Fibroblast of lung (primary cell): ENCODE results near the gene TPM4. TPM values are rescaled to one million over a fixed set of nuclear protein-coding genes. Genes with fewer than 3 reads are reported as not detected.

Source experiments
- DNase-seq, 2 donors: peaks; one replicate each; pipeline versions ENCODE4 v3.0.0 to v3.0.0-alpha.2; 2010; ENCODE audit warnings: low read depth in 2 of 2
- H2AFZ ChIP-seq: 2 replicates; pipeline ENCODE4 v1.5.1; 2012; ENCODE audit warnings: low read length, control low read depth, inconsistent platforms
- H3K27ac ChIP-seq: 2 replicates; pipeline ENCODE4 v1.5.1; 2011; ENCODE audit warnings: low read length, control low read depth; ENCODE audit not compliant: insufficient read depth
- H3K27me3 ChIP-seq: 2 replicates; pipeline ENCODE4 v1.5.1; 2011; ENCODE audit warnings: mild to moderate bottlenecking, low read length; ENCODE audit not compliant: control insufficient read depth, insufficient read depth
- H3K36me3 ChIP-seq: 2 replicates; pipeline ENCODE4 v1.5.1; 2011; ENCODE audit warnings: low read length; ENCODE audit not compliant: control insufficient read depth, insufficient read depth
- H3K4me1 ChIP-seq: 2 replicates; pipeline ENCODE4 v1.5.1; 2011; ENCODE audit warnings: low read length; ENCODE audit not compliant: control insufficient read depth, insufficient read depth; ENCODE audit errors: extremely low read depth
- H3K4me2 ChIP-seq: 2 replicates; pipeline ENCODE4 v1.5.1; 2011; ENCODE audit warnings: low read length, control low read depth; ENCODE audit not compliant: insufficient read depth; ENCODE audit errors: extremely low read depth
- H3K4me3 ChIP-seq, 4 experiments: fragments of 200-600 bp in 1 of 4; sonication (generic) in 1 of 4; replicated peaks in 1 of 4; 2 replicates each; pipeline ENCODE4 v1.5.1; 2011 to 2016; ENCODE audit warnings: low read length in 4 of 4, low read depth in 3 of 4, mild to moderate bottlenecking in 3 of 4, control low read depth in 2 of 4, inconsistent platforms in 1 of 4, mixed read lengths in 1 of 4; ENCODE audit not compliant: insufficient read depth in 1 of 4; ENCODE audit errors: control extremely low read depth in 1 of 4
- H3K79me2 ChIP-seq: 2 replicates; pipeline ENCODE4 v1.5.1; 2012; ENCODE audit warnings: mild to moderate bottlenecking, low read length, inconsistent platforms; ENCODE audit not compliant: control insufficient read depth, insufficient read depth
- H3K9ac ChIP-seq: 2 replicates; pipeline ENCODE4 v1.5.1; 2011; ENCODE audit warnings: mild to moderate bottlenecking, low read length, control low read depth; ENCODE audit not compliant: insufficient read depth
- H3K9me3 ChIP-seq: 2 replicates; pipeline ENCODE4 v1.5.1; 2012; ENCODE audit warnings: low read depth, low read length; ENCODE audit not compliant: control insufficient read depth, insufficient read depth
- H4K20me1 ChIP-seq: 2 replicates; pipeline ENCODE4 v1.5.1; 2011; ENCODE audit warnings: low read length; ENCODE audit not compliant: control insufficient read depth, insufficient read depth; ENCODE audit errors: extremely low read depth
- CTCF ChIP-seq, 2 donors: IDR thresholded peaks in 1 of 2; conservative IDR thresholded peaks in 1 of 2; 1 replicate in 1 of 2; 2 replicates in 1 of 2; pipeline ENCODE4 v1.5.1; 2011 to 2012; ENCODE audit warnings: low read length in 2 of 2, control low read depth in 1 of 2, inconsistent platforms in 1 of 2, low read depth in 1 of 2, mild to moderate bottlenecking in 1 of 2
- EZH2 ChIP-seq: IDR thresholded peaks from 2 replicates; pipeline ENCODE4 v1.5.1; 2012; ENCODE audit warnings: low read length, control low read depth, mild to moderate bottlenecking; ENCODE audit errors: missing control alignments
- polyA plus RNA-seq, 2 donors: library from polyadenylated mRNA; depleted of rRNA in 1 of 2; stranded (reverse) in 1 of 2; unstranded in 1 of 2; fragments of >200 nt; gene quantifications; 2 replicates each; pipeline ENCODE4 v1.2.1, GENCODE V29; 2011 to 2012; ENCODE audit warnings: missing spikeins in 1 of 2
- total RNA-seq: library from RNA; depleted of rRNA; stranded (reverse); fragments of >200 nt; gene quantifications from 2 replicates; pipeline ENCODE4 v1.2.1, GENCODE V29; 2014

The TPM4 gene
- total and polyA plus RNA-seq, 2 donors (not counting 1 experiment from before 2014, with no cell fraction given): 822 to 2,577 TPM

DNA sequence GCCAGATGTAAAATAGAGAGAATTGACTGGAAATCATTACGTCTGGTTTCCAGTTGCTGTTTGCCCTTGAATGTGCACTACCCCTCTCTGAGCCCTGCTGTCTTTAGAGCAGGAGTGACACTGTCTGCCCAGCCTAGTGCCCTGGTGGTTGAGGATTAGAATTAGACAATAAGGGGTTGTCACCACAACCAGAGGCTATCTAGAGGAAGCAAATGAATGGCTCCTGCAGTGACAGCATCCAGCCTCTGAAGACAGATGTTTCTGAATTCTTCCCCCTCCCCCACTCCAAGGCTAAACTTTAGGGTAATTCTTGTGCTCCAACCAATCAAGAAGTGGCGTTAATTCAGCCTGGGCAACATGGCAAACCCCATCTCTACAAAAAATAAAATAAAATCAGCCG, 37.4 kb downstream of the TPM4 start:
- H3K9ac ChIP-seq: no peak overlapping the region
- no peaks in the 10 kb centered on the region for H3K9me3 ChIP-seq
- H2AFZ ChIP-seq: no peak overlapping the region
- H3K36me3 ChIP-seq: peaks cover 4% of the 10 kb centered on the region
- H3K79me2 ChIP-seq: peaks cover 36% of the 10 kb centered on the region
- DNase-seq: no peak
- no peaks in the 10 kb centered on the region for H3K27me3 ChIP-seq
- H4K20me1 ChIP-seq: no peaks in the 10 kb centered on the region
- H3K27ac ChIP-seq: no peak overlapping the region
- H3K4me1 ChIP-seq: peaks cover 9% of the 10 kb centered on the region
- H3K4me2 ChIP-seq: no peak overlapping the region
- H3K4me3 ChIP-seq: no peak overlapping the region
- no peak for TF ChIP-seq EZH2
- no peak for TF ChIP-seq CTCF (conservative IDR thresholded peaks at IDR 0.05 in 1 of 2, IDR thresholded peaks at IDR 0.05 in 1 of 2; ENCODE audit: low read depth in 1 of 2, low read length in 2 of 2)

DNA sequence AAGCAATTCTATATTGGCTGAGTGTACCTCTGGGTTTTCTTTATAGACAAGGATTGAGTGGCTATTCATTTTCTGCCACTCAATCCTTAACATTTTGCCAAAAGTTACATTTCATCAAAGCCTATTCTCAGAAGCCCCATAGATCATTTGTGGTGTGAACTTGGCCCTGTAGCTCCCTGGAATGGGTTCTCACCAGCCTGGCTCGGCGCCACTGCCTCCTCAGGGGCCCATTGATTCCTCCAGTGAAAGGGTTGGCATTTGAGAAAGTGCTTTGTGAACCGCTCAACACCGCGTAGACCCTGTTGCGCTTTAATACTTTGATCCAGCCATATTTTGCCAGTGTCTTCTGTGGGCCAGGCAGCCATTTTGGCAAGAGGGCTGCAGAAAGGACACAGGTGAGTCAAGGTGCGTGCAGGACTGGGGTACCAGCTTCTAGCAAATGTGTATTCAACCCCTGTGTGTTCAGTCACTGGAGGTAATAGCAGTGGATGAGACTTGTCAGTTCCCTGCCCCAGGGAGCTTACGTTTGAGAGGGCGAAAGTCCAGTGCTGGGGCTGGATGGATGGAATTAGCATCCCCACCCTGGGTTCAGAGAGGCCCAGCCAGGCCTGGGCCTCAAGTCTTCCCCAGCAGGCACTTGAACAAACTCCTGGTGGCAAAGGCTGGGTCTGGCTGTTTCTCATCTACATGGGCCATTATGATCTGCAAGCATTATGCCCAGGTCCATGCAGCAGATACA, 39.2 kb downstream of the TPM4 start:
- H3K27me3 ChIP-seq: no peaks in the 10 kb centered on the region
- H3K36me3 ChIP-seq: peaks cover 10% of the 10 kb centered on the region
- peaks cover 9% of the 10 kb centered on the region for H3K4me1 ChIP-seq
- no peaks in the 10 kb centered on the region for H4K20me1 ChIP-seq
- DNase-seq: no peak
- TF ChIP-seq CTCF (conservative IDR thresholded peaks at IDR 0.05 in 1 of 2, IDR thresholded peaks at IDR 0.05 in 1 of 2; ENCODE audit: low read depth in 1 of 2, low read length in 2 of 2): no peak
- TF ChIP-seq EZH2: no peak
- H3K79me2 ChIP-seq: peaks cover 36% of the 10 kb centered on the region
- no peak overlapping the region for H3K9ac ChIP-seq
- no peak overlapping the region for H3K27ac ChIP-seq
- H3K4me3 ChIP-seq: no peak overlapping the region
- no peak overlapping the region for H2AFZ ChIP-seq
- no peaks in the 10 kb centered on the region for H3K9me3 ChIP-seq
- no peak overlapping the region for H3K4me2 ChIP-seq

DNA sequence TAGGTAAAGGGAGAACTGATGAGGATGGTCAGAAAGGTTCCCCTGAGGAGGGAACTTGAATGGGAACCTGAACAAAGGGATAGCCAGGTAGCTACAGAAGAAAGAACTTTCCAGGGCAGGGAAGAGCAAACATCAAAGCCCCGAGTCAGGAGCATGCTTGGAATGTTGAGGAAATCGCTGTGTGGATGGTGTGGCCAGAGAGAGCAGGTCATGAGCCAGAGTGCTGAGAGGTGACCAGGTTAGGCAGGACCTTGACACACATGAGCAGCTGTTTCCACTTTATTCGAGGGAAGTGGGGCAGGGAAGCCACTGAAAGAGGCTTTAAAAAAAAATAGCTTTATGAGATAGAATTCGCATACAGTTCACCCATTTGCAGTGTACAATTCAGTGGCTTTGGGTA, 39.8 kb downstream of the TPM4 start:
- no peak overlapping the region for H2AFZ ChIP-seq
- no peak for TF ChIP-seq EZH2
- no peak for TF ChIP-seq CTCF (conservative IDR thresholded peaks at IDR 0.05 in 1 of 2, IDR thresholded peaks at IDR 0.05 in 1 of 2; ENCODE audit: low read depth in 1 of 2, low read length in 2 of 2)
- H4K20me1 ChIP-seq: no peaks in the 10 kb centered on the region
- no peaks in the 10 kb centered on the region for H3K9me3 ChIP-seq
- no peak overlapping the region for H3K9ac ChIP-seq
- no peak overlapping the region for H3K27ac ChIP-seq
- H3K4me2 ChIP-seq: no peak overlapping the region
- peaks cover 10% of the 10 kb centered on the region for H3K36me3 ChIP-seq
- no peak overlapping the region for H3K4me3 ChIP-seq
- peaks cover 9% of the 10 kb centered on the region for H3K4me1 ChIP-seq
- DNase-seq: no peak
- no peaks in the 10 kb centered on the region for H3K27me3 ChIP-seq
- peaks cover 36% of the 10 kb centered on the region for H3K79me2 ChIP-seq
